ENCODE data around the gene SAP30. TPM values are rescaled to one million over a fixed set of nuclear protein-coding genes. Genes with fewer than 3 reads are reported as not detected.

Gene SAP30
- total RNA-seq, 1 donor from 2014 or later: 16.8 TPM

- no peak overlapping the region for H3K27ac Mint-ChIP-seq
- H3K27me3 Mint-ChIP-seq (ENCODE audit: low read depth): no peaks in the 10 kb centered on the region
- H3K36me3 Mint-ChIP-seq: peaks cover 2% of the 10 kb centered on the region
- H3K4me3 Mint-ChIP-seq: no peak overlapping the region
- H3K9me3 Mint-ChIP-seq: no peaks in the 10 kb centered on the region
- no peaks in the 10 kb centered on the region for H3K4me1 Mint-ChIP-seq
- no peak for DNase-seq (ENCODE audit: low spot score in 2 of 2, unreplicated experiment in 2 of 2)
- no peak for TF ChIP-seq CTCF (IDR thresholded peaks at IDR 0.05; ENCODE audit: unreplicated experiment)
These were observed 10.9 kb downstream of the SAP30 start for GRCh38 chr4:173381610-173382009.

- no peaks in the 10 kb centered on the region for H3K9me3 Mint-ChIP-seq
- no peaks in the 10 kb centered on the region for H3K27me3 Mint-ChIP-seq (ENCODE audit: low read depth)
- H3K4me1 Mint-ChIP-seq: no peaks in the 10 kb centered on the region
- no peak overlapping the region for H3K4me3 Mint-ChIP-seq
- TF ChIP-seq CTCF (IDR thresholded peaks at IDR 0.05; ENCODE audit: unreplicated experiment): no peak
- peaks cover 2% of the 10 kb centered on the region for H3K36me3 Mint-ChIP-seq
- no peak overlapping the region for H3K27ac Mint-ChIP-seq
- DNase-seq (ENCODE audit: low spot score in 2 of 2, unreplicated experiment in 2 of 2): no peak
These were observed 11.6 kb downstream of the SAP30 start for GRCh38 chr4:173382349-173382748.

GRCh38 chr4:173386751-173387150 is 16.0 kb downstream of the SAP30 start:
- no peak for TF ChIP-seq CTCF (IDR thresholded peaks at IDR 0.05; ENCODE audit: unreplicated experiment)
- Mint-ChIP-seq H3K27me3 (ENCODE audit: low read depth) (no peaks in the 10 kb centered on the region), H3K9me3 (no peaks in the 10 kb centered on the region), H3K4me1 (no peaks in the 10 kb centered on the region), H3K4me3 (no peak overlapping the region), H3K27ac (no peak overlapping the region), H3K36me3 (no peaks in the 10 kb centered on the region)
- no peak for DNase-seq (ENCODE audit: low spot score in 2 of 2, unreplicated experiment in 2 of 2)

- peaks cover 11% of the 10 kb centered on the region for H3K9me3 Mint-ChIP-seq
- H3K4me3 Mint-ChIP-seq: no peak overlapping the region
- no peak for DNase-seq (ENCODE audit: low spot score in 2 of 2, unreplicated experiment in 2 of 2)
- no peaks in the 10 kb centered on the region for H3K27me3 Mint-ChIP-seq (ENCODE audit: low read depth)
- no peaks in the 10 kb centered on the region for H3K4me1 Mint-ChIP-seq
- no peak for TF ChIP-seq CTCF (IDR thresholded peaks at IDR 0.05; ENCODE audit: unreplicated experiment)
- no peak overlapping the region for H3K27ac Mint-ChIP-seq
- H3K36me3 Mint-ChIP-seq: peaks cover 25% of the 10 kb centered on the region
These were observed 20.9 kb downstream of the SAP30 start for GRCh38 chr4:173391701-173392100.

GRCh38 chr4:173397604-173398003 is 26.9 kb downstream of the SAP30 start:
- Mint-ChIP-seq H3K36me3 (peaks cover 20% of the 10 kb centered on the region), H3K27ac (no peak overlapping the region), H3K4me1 (peaks cover 6% of the 10 kb centered on the region), H3K27me3 (ENCODE audit: low read depth) (no peaks in the 10 kb centered on the region), H3K9me3 (peaks cover 11% of the 10 kb centered on the region), H3K4me3 (no peak overlapping the region)
- TF ChIP-seq CTCF (IDR thresholded peaks at IDR 0.05; ENCODE audit: unreplicated experiment): no peak
- DNase-seq (ENCODE audit: low spot score in 2 of 2, unreplicated experiment in 2 of 2): no peak

GRCh38 chr4:173398220-173398619 is 27.5 kb downstream of the SAP30 start:
- TF ChIP-seq CTCF (IDR thresholded peaks at IDR 0.05; ENCODE audit: unreplicated experiment): no peak

More at GRCh38 chr4:173398220-173398619, 27.5 kb downstream of the SAP30 start:
- Mint-ChIP-seq H3K27me3 (ENCODE audit: low read depth) (no peaks in the 10 kb centered on the region), H3K4me1 (peaks cover 6% of the 10 kb centered on the region), H3K27ac (no peak overlapping the region), H3K36me3 (peaks cover 18% of the 10 kb centered on the region), H3K9me3 (peaks cover 10% of the 10 kb centered on the region), H3K4me3 (no peak overlapping the region)
- DNase-seq (ENCODE audit: low spot score in 2 of 2, unreplicated experiment in 2 of 2): no peak
